GM21447 (cell line): ENCODE results near the gene KRT9.
"Not testable (repeated sequence)": the region's sequence is repeated elsewhere in the genome, so short reads cannot be mapped to it uniquely, and the experiment has no call there.

ENCODE experiments used
- ATAC-seq: cut with Tn5 transposase; IDR thresholded peaks from one replicate; pipeline ENCODE4 v1.9.1; 2021; ENCODE audit not compliant: unreplicated experiment

Gene KRT9, protein sequence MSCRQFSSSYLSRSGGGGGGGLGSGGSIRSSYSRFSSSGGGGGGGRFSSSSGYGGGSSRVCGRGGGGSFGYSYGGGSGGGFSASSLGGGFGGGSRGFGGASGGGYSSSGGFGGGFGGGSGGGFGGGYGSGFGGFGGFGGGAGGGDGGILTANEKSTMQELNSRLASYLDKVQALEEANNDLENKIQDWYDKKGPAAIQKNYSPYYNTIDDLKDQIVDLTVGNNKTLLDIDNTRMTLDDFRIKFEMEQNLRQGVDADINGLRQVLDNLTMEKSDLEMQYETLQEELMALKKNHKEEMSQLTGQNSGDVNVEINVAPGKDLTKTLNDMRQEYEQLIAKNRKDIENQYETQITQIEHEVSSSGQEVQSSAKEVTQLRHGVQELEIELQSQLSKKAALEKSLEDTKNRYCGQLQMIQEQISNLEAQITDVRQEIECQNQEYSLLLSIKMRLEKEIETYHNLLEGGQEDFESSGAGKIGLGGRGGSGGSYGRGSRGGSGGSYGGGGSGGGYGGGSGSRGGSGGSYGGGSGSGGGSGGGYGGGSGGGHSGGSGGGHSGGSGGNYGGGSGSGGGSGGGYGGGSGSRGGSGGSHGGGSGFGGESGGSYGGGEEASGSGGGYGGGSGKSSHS

DNA sequence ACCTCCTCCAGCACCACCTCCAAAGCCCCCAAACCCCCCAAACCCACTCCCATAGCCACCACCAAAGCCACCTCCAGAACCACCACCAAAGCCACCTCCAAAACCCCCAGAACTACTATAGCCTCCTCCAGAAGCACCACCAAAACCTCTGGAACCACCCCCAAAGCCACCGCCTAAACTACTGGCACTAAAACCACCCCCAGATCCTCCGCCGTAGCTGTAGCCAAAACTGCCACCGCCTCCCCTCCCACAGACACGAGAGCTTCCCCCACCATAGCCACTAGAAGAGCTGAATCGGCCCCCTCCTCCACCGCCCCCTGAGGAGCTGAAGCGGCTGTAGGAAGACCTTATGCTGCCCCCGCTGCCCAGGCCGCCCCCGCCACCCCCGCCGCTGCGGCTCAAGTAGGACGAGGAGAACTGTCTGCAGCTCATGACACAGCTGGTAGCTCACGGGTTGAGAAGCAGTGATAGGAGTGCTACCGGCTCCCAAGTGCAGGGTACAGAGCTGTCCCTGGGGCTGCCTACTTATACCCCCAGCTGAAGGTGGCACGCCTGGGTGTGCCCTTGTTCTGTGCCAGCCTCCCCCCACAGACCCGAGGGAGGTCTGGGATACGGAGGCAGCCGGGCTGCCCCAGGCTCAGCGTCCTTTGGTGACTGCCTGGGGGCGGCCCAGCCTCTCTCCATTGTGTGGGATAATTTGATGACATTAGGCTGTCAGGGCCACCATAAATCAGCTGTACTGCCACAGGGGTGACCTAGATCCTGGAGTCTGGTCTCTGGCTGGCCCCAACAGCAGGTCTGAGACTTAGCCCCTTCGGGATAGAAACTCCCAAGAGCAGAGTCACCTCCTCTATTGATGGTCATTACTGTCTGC is at the start of gene KRT9:
Gene KRT9 (minus strand): TSS at position 499 of the 874 bp plus-strand sequence. CDS start 67 bp downstream, at position 432.
- ATAC-seq: no peak

DNA sequence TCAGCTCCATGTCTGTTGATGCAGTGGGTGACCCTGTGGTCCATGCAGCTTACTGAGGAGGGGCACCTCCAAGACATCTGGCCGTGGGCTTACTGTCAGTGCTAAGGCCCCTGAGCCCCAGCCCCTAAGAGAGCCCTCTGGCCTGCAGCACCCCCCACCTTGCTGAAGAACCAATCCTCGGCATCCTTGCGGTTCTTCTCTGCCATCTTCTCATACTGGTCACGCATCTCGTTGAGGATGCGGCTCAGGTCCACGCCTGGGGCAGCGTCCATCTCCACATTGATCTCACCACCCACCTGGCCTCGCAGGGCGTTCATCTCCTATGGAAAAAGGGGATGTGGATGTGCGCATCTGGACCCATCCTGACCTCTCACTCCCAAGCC is 49.6 kb upstream of the KRT9 start:
- ATAC-seq: not testable (repeated sequence)

DNA sequence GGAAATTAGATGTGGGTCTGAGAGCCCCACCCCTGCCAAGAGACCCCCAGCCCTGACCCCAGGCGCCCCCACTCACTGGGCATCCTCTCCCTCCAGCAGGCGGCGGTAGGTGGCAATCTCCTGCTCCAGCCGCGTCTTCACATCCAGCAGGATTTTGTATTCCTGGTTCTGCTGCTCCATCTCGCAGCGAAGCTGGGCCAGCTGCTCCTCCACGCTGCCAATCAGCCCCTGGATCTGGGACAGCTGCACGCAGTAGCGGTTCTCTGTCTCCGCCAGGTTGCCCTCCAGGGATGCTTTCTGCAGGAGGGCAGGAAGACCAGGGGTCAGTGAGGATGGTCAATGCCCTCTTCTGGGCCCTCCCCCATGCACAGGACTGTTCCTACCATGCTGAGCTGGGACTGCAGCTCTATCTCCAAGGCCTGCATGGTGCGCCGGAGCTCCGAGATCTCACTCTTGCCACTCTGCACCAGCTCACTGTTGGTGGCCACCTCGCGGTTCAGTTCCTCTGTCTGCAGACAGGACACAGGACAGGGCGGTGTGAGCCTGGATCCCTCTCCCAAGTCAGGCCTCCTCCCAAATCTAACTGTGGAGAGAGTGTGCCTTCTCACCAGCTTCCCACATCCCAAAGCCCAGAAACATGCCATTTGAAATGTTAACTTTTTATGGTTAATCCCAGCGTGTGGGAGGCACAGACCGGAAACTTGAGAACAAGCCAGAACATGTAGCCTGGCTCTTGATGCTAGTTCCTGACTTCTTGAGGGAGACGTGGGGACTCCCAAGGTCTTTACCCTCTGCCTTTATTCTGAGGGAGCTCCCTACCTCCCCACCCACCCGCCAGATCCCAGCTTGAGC is 49.0 kb upstream of the KRT9 start:
- ATAC-seq: no peak

DNA sequence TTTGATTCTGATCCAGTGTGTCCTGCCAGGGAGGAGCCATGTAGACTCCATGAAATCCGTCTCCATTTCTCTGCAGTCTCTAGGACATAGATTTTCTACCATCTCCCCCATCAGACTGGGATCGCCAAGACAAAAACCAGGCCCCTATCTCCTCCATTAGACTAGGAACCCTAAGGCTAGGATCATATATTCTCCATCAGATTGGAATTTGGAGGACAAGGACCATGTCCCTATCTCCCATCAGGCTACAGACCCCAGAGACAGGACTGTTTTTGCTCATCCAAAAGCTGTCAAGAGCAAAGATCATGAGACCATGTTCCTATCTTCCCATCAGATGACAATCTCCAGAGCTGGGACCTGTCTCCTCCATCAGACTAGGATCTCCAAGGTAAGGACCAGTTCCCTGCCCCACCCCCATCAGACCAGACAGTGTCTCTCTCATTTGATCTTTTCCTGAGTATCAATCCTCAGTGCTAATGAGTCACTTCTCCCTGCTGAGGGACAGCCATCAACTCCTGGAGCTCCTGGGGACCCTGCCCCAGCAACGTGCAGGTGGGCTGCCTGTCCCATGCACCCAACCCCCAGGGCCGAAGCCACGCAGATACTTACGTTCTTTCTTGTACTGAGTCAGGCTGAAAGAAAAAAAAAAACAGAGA is 48.2 kb upstream of the KRT9 start:
- ATAC-seq: not testable (repeated sequence)

DNA sequence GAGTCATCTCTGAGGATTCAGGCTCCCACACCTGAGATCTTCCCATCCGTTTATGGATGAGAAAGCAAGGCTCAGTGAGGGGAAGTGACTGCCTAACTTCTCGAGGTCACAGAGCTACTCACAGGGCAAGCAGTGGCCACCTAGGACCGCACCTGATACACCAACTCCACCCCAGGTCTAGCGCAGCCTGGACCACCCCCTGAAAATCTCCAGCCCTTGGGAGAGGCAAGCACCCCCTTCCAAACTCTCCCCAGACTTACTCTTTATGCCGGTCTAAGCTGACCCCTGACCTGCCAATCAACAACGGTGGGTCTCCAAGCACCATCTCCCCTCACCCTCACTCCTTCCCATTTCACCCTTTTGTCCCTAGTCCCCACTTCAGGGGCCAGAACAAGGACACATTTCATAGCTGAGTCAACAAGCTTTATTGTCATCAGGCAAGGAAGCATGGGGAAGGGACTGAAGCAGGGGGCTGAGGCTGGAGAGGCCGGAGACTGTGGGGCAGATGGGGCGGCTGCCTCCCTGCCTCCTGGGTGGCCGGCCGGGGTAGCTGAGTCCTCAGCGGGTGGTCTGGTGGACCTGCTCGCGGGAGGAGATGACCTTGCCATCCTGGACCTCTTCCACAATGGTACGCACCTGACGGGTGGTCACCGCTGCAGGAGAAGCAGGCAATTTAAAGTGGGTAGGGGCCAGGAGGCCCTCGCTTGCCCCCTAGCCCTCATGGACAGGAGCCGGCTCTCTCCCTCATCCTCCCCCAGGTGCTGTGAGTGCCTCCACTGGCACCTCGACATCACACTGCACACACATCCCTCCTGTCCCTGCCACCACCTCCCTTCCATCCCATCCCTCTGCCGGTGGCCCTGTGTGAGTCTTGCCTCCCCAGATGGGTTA is 47.4 kb upstream of the KRT9 start:
- ATAC-seq: no peak

DNA sequence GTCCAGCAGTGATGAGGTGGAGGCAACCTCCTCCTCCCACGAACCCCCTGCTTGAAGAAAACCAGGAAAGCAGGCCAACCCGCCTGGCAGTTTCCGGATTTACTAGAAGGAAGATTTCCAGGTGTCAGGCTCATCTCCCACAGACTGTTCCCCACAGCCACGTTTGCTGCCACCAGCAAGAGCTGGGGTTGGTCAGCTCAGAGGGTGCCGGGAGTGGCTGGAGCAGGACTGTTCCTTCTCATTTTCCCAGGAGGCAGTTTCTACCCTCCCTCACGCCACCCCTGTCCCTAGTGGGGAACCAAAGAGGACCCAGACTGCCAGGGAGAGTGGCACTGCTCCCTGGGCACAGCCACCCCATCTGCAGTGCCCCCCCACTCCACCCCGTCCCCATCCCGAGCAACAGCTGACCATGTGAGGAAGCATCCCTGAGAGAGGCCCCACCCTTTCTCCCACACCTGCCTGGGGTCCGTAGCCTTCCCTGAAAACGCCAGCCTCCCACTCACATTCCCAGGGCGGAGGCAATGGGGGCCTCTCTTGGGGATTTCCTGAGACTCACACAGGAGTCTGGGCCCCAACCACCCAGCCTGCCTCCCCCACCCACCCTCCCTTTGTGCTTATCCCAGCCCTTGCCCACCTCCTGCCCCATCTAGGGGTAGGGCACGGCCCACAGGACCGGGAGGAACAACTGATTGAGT is 46.6 kb upstream of the KRT9 start:
- ATAC-seq: no peak

DNA sequence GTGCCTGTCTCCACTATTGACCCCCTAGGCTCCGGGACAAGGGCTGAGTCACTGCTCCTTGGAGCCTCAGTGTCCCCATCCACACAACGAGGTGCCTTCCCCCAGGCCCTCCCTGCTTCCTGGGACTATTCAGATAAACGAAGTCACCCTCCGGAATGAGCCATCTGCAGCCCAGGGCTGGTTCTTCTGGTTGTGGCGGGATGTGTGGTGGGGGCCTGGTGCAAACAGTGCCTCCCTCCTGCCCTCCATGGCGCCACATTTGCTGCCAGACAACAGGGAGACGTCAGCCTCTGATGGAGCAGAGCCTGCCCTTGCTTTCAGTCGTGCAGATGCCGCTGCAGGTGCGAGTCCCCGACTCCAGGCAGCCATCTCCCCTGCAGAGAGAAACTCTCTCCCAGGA is 45.8 kb upstream of the KRT9 start:
- ATAC-seq: no peak

DNA sequence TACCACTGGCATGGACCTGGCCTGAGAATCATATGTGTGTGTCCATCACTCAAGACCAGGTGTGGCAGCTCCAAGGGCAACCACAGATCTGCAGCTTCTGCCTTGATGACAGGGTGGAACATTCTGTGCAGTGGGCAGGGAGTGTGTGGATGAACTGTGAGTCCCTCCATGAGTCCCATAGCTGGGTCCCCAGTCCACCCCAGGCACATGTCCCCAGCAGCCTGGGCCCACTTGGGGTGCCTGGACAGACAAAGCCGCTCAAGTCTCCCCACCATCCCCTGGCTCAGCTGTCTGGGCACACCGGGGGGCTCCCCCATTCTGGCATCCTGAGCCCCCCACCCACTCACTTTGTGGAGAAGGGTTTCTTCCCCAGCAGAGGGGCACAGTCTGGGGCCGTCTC is 45.3 kb upstream of the KRT9 start:
- no peak for ATAC-seq

DNA sequence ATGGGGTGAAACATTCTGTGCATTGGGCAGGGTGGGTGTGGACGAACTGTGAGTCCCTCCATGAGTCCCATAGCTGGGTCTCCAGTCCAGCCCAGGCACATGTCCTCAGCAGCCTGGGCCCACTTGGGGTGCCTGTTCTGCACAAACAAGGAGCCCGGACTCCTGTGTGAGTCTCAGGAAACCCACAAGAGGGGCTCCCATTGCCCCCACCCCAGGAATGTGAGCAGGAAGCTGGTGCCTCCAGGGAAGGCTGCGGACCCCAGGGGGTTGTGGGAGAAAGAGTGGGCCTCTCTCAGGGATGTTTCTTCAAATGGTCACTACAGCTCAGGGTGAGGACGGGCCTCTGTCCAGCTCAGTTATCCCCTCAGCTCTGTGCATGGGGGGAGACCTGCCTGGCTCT is 44.6 kb upstream of the KRT9 start:
- not testable (repeated sequence) for ATAC-seq

DNA sequence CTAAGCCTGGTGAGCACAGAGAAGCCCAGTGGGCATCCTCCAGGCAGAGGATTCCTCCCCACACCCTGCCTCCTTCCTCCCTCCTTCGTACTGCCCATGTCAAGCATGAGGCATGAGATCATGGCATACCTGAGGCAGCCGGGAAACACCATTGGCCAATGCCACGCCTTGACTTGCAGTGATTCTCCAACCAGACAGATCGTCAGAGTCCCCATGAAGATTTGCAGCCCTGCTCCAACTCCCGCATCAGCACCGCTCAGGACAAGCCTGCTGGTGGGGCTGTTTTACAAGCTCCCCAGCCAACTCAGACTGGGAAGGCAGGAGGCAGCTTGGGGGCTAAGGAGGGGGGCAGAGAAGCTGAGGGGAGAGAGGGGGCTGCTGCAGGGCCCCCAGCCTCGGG is 43.6 kb upstream of the KRT9 start:
- ATAC-seq: no peak

DNA sequence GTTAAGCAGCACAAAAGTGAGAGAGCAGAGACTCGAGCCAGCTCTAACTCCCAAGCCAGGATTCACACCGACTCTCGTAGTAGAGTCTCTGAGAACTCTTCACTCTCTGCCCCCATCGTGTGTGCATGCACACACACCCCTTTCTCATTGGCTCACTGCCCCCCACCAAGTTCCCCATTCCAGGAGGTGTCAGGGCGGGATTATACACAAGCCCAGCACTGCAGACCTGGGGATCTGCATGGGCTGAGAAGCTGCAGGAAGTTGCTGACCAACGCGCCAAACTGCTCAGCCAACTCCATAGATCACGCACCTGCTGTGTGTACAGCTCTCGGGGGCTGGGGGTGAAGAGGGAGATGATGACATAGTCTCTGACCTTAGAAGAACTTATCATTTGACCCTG is 42.9 kb upstream of the KRT9 start:
- ATAC-seq: not testable (repeated sequence)

DNA sequence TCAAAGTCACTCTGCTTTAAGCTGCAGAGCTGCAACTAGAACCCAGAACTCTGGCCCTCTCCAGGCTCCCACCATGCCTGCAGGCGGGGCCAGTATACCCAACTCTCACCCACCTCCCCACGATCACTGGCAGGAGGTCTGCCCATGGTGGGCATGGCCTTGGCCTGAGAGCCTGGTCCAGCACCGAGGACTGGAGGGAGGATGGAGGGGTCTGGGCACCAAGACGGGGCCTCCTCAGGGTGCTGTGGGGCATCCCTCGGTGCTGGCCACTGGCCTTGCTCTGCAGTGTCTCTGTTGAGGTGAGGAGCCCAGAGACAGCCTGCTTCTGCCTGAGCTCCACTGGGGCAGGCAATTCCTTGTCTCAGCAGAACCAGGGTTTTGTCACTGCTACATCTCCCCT is 42.2 kb upstream of the KRT9 start:
- no peak for ATAC-seq

DNA sequence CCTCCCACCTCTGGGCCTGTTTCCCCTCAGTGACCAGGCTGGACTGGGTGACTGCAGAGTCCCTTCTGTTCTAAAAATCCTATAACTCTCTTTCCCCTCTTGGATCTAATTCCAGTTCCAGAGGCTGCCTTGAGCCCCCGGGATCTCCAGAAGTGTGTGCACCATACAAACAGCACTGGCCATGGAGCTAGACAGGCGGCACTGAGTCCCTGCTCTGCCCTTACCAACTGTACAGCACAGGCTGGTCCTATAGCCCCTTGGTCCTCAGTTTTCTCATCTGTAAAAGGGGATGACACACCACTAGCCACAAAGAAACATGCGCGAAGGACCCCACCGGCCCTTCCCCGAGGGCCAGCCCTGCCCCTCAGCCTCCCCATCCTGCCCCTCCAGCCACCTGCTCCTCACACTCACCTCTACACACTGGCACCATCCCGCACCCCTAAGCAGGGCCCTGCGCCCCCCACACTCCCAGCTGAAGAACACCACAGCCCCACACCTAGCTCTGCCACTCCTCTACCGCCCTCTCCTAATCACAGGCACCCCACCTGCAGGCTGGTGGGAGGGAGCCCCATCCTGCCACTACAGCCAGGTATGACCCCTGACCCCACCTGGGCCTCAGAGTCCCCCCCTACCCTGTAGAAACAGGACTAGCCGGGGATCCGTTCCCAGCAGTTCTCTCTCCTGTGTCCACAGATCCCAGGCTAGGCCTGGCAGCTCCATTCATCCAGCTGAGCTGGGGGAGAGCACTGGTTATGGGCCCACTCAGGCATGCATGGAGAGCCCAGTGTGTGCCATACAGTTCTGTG is 41.6 kb upstream of the KRT9 start:
- ATAC-seq: no peak

DNA sequence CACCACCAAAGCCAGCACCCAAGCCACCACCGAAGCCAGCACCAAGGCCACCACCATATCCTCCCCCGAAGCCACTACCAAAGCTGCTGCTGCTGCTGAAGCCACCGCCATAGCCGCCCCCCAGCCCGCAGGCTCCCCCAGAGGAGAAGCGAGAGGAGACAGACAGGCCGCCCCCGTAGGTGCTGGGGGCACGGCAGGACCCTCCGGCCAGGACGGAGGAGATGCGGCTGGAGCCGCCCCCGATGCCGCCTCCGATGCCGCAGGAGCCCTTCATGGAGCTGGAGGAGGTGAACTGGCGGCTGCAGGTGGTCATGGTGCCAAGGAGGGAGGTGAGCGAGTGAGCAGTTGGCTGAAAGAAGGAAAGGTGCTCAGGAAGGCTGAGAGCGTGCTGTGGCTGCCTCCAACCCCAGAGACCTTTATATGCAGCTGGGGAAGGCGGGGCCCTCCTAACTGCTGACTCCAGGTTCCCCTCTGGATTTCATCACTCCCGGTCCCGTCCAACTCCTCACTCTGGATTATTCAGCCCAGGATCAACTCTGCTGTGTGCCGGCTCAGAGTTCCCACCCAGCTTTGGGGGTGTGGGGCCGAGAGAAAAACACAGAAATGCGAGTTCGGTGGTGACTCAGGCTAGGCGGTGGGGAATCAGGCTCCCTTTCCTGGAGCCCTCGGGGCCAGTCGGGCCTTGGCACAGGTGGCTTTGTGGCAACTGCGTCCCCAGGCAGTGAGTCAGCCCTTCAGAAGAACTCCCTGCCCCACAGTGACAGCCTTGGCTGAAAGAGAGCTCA is 40.7 kb upstream of the KRT9 start, which contains the start of gene KRT16:
Gene KRT16 (minus strand): TSS at position 392 of the 785 bp plus-strand sequence. CDS start 79 bp downstream, at position 313.
- not testable (repeated sequence) for ATAC-seq

DNA sequence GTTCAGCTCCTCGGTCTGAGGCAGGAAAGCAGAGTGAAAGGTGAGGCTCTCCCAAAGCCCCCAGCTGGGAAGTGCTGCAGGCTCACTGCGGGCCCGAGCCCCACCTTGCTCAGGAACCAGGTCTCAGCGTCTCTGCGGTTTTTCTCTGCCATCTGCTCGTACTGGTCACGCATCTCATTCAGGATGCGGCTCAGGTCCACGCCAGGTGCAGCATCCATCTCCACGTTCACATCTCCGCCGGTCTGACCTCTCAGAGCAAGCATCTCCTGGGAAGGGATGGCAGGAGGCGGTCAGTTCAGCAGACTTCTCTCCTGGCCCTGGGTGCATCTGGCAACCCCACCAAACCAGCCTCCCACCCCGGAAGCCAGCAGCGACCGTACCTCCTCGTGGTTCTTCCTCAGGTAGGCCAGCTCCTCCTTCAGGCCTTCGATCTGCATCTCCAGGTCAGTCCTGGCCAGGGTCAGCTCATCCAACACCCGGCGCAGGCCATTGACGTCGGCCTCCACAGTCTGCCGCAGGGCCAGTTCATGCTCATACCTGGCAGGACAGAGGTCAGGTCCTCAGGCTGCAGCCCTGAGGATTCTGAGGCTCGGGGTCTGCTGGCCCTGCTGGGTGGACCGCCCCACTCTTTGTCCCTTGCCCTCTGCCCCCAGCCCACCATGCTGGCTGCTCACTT is 39.2 kb upstream of the KRT9 start:
- ATAC-seq: no peak

DNA sequence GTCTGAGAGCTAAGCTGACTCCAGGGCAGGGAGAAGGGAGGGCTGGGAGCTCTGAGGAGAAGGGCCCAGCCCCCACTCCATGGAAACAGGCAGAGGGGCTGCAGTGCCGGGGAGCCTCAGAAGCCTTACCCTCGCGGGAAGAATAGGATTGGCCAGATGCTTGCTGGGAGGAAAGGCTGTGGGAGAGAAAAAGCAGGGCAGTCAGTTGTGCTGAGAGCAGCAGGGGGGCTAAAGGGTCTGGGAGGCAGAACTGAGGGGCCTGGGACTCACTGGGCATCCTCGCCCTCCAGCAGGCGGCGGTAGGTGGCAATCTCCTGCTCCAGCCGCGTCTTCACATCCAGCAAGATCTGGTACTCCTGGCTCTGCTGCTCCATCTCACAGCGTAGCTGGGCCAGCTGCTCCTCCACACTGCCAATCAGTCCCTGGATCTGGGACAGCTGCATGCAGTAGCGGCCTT is 38.2 kb upstream of the KRT9 start:
- not testable (repeated sequence) for ATAC-seq
